ENCODE measurements around the gene NRG3.
"Not testable (repeated sequence)": the region's sequence is repeated elsewhere in the genome, so short reads cannot be mapped to it uniquely, and the experiment has no call there.

NRG3 gene

GRCh38 chr10:82040336-82040735, 165.3 kb downstream of the NRG3 start:
- no peak for TF ChIP-seq CTCF (IDR thresholded peaks at IDR 0.05; ENCODE audit: low read depth, low read length, missing control alignments)
- in situ Hi-C loops (cut with HindIII; ENCODE audit: low pct_ligation_motif_present, low sequenced_read_pairs) = no loop called here
- Histone ChIP-seq H3K4me3 (ENCODE audit: low read depth, low read length) (no peak overlapping the region), H3K27ac (no peak overlapping the region), H3K36me3 (replicated peaks) (no peaks in the 10 kb centered on the region), H3K27me3 (replicated peaks) (no peaks in the 10 kb centered on the region)
- no peak for DNase-seq

- no peaks in the 10 kb centered on the region for H3K36me3 ChIP-seq (replicated peaks)
- no peak for DNase-seq
- TF ChIP-seq CTCF (IDR thresholded peaks at IDR 0.05; ENCODE audit: low read depth, low read length, missing control alignments) = no peak
- H3K4me3 ChIP-seq (ENCODE audit: low read depth, low read length) = no peak overlapping the region
- H3K27ac ChIP-seq = no peak overlapping the region
- no peaks in the 10 kb centered on the region for H3K27me3 ChIP-seq (replicated peaks)
- in situ Hi-C loops (cut with HindIII; ENCODE audit: low pct_ligation_motif_present, low sequenced_read_pairs) = no loop called here
Observed at GRCh38 chr10:82041018-82041417, 166.0 kb downstream of the NRG3 start.

GRCh38 chr10:82056391-82056790, 181.4 kb downstream of the NRG3 start:
- Histone ChIP-seq H3K27me3 (replicated peaks) (no peaks in the 10 kb centered on the region), H3K27ac (no peak overlapping the region), H3K4me3 (ENCODE audit: low read depth, low read length) (no peak overlapping the region), H3K36me3 (replicated peaks) (no peaks in the 10 kb centered on the region)
- TF ChIP-seq CTCF (IDR thresholded peaks at IDR 0.05; ENCODE audit: low read depth, low read length, missing control alignments) = no peak
- in situ Hi-C loops (cut with HindIII; ENCODE audit: low pct_ligation_motif_present, low sequenced_read_pairs) = no loop called here
- no peak for DNase-seq

- H3K27ac ChIP-seq; in situ Hi-C loops (cut with HindIII; ENCODE audit: low pct_ligation_motif_present, low sequenced_read_pairs); H3K4me3 ChIP-seq (ENCODE audit: low read depth, low read length); DNase-seq; H3K27me3 ChIP-seq (replicated peaks); H3K36me3 ChIP-seq (replicated peaks): not testable (repeated sequence)
Observed at GRCh38 chr10:82067192-82067591, 192.2 kb downstream of the NRG3 start.

- in situ Hi-C loops (cut with HindIII; ENCODE audit: low pct_ligation_motif_present, low sequenced_read_pairs) = no loop called here
- TF ChIP-seq CTCF (IDR thresholded peaks at IDR 0.05; ENCODE audit: low read depth, low read length, missing control alignments) = no peak
- H3K27ac ChIP-seq = no peak overlapping the region
- DNase-seq = no peak
- H3K36me3 ChIP-seq (replicated peaks) = no peaks in the 10 kb centered on the region
- H3K27me3 ChIP-seq (replicated peaks) = no peaks in the 10 kb centered on the region
- H3K4me3 ChIP-seq (ENCODE audit: low read depth, low read length) = no peak overlapping the region
Observed at GRCh38 chr10:82068501-82068900, 193.5 kb downstream of the NRG3 start.

- Histone ChIP-seq H3K27ac (no peak overlapping the region), H3K36me3 (replicated peaks) (no peaks in the 10 kb centered on the region), H3K4me3 (ENCODE audit: low read depth, low read length) (no peak overlapping the region), H3K27me3 (replicated peaks) (no peaks in the 10 kb centered on the region)
- DNase-seq = no peak
- in situ Hi-C loops (cut with HindIII; ENCODE audit: low pct_ligation_motif_present, low sequenced_read_pairs) = no loop called here
- TF ChIP-seq CTCF (IDR thresholded peaks at IDR 0.05; ENCODE audit: low read depth, low read length, missing control alignments) = no peak
Observed at GRCh38 chr10:82071231-82071630, 196.2 kb downstream of the NRG3 start.

Data from brain microvascular endothelial cell (primary cell).